OCI-LY1 (cell line): Measurements from ENCODE around the gene CDC42BPB.
"Not testable (repeated sequence)": the region's sequence is repeated elsewhere in the genome, so short reads cannot be mapped to it uniquely, and the experiment has no call there.

Experiments used
- EZH2 ChIP-seq: fragments of 200-600 bp; sonication (generic), shearing (Covaris generic); IDR thresholded peaks from 2 replicates; pipeline ENCODE4 v1.8.0; 2017; ENCODE audit warnings: borderline replicate concordance, mixed run types, mild to moderate bottlenecking, antibody characterized with exemption, low read length, moderate library complexity, mixed read lengths
- TF ChIP-seq, protein P1 (sequence below): fragments of 200-600 bp; sonication (generic), shearing (Covaris generic); IDR thresholded peaks from 2 replicates; pipeline ENCODE4 v1.5.1; 2017; ENCODE audit warnings: mild to moderate bottlenecking, antibody characterized with exemption, low read length, moderate library complexity, mixed read lengths

DNA sequence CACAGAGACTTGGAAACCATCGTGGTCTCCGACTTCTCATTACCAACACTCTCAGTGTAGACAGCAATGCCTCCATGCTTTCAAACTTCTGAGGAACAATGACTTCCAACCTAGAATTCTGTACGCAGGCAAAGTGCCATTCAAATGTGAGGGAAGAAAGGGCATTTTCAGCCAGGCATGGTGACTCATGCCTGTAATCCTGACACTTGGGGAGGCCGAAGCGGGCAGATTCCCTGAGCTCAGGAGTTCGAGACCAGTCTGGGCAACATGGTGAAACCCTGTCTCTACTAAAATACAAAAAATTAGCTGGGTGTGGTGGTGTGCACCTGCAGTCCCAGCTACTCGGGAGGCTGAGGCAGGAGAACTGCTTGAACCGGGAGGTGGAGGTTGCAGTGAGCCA, 9.9 kb downstream of the CDC42BPB start:
- TF ChIP-seq, protein P1, sequence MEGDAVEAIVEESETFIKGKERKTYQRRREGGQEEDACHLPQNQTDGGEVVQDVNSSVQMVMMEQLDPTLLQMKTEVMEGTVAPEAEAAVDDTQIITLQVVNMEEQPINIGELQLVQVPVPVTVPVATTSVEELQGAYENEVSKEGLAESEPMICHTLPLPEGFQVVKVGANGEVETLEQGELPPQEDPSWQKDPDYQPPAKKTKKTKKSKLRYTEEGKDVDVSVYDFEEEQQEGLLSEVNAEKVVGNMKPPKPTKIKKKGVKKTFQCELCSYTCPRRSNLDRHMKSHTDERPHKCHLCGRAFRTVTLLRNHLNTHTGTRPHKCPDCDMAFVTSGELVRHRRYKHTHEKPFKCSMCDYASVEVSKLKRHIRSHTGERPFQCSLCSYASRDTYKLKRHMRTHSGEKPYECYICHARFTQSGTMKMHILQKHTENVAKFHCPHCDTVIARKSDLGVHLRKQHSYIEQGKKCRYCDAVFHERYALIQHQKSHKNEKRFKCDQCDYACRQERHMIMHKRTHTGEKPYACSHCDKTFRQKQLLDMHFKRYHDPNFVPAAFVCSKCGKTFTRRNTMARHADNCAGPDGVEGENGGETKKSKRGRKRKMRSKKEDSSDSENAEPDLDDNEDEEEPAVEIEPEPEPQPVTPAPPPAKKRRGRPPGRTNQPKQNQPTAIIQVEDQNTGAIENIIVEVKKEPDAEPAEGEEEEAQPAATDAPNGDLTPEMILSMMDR = not testable (repeated sequence)
- TF ChIP-seq EZH2 = not testable (repeated sequence)
